Muscle of leg (tissue), 11 donors: ENCODE results near the gene VPS35L. TPM values are rescaled to one million over a fixed set of nuclear protein-coding genes. Genes with fewer than 3 reads are reported as not detected.

ENCODE experiments used
- DNase-seq: peaks from one replicate; pipeline ENCODE4 v3.0.0; 2013
- H3K27ac ChIP-seq: one replicate; pipeline ENCODE4 v1.5.1; 2013; ENCODE audit warnings: mild to moderate bottlenecking, low read length, control low read depth
- H3K27me3 ChIP-seq: one replicate; pipeline ENCODE4 v1.6.1; 2013; ENCODE audit warnings: low read length; ENCODE audit not compliant: control insufficient read depth, insufficient read depth
- H3K36me3 ChIP-seq: one replicate; pipeline ENCODE4 v1.6.1; 2013; ENCODE audit warnings: low read length; ENCODE audit not compliant: control insufficient read depth, insufficient read depth
- H3K4me1 ChIP-seq: one replicate; pipeline ENCODE4 v1.6.1; 2013; ENCODE audit warnings: low read length; ENCODE audit not compliant: control insufficient read depth, insufficient read depth
- H3K4me3 ChIP-seq: one replicate; pipeline ENCODE4 v1.5.1; 2013; ENCODE audit warnings: low read length, control low read depth
- H3K9me3 ChIP-seq: replicated peaks from 2 replicates; pipeline ENCODE4 v1.6.1; 2013; ENCODE audit warnings: low read depth, low read length; ENCODE audit not compliant: control insufficient read depth
- WGBS: methylation state at CpG from one replicate; pipeline ENCODE4 v1.1.5; 2013; ENCODE audit warnings: missing lambda C conversion rate; ENCODE audit not compliant: insufficient coverage; 5-methylcytosine and 5-hydroxymethylcytosine counted together
- polyA plus RNA-seq, 8 donors: library from polyadenylated mRNA; unstranded; fragments of 120-200 nt; gene quantifications; one replicate each; pipeline versions ENCODE4 v1.2.1 to v1.2.3, GENCODE V29; 2013; ENCODE audit warnings: inconsistent platforms in 1 of 8, low replicate concordance in 1 of 8; ENCODE audit not compliant: insufficient read length in 8 of 8, insufficient read depth in 1 of 8
- total RNA-seq: library from RNA; stranded (reverse); fragments of 120-200 nt; gene quantifications from one replicate; pipeline ENCODE4 v1.2.4, GENCODE V29; 2013

Gene VPS35L
- total and polyA plus RNA-seq, 9 donors = 23.6 to 39.8 (median 34.3) TPM

GRCh38 chr16:19560078-19560477, 4.6 kb downstream of the VPS35L start:
- no peaks in the 10 kb centered on the region for H3K27me3 ChIP-seq
- no peak overlapping the region for H3K4me3 ChIP-seq
- no peak overlapping the region for H3K27ac ChIP-seq
- 100% methylated on average over 1 of the region's 4 CpGs for WGBS
- H3K36me3 ChIP-seq = peaks cover 10% of the 10 kb centered on the region
- no peak for DNase-seq
- peaks cover 11% of the 10 kb centered on the region for H3K9me3 ChIP-seq
- H3K4me1 ChIP-seq = peaks cover 4% of the 10 kb centered on the region

- peaks cover 33% of the 10 kb centered on the region for H3K36me3 ChIP-seq
- H3K4me3 ChIP-seq = no peak overlapping the region
- WGBS = 92% methylated on average over 3 of the region's 4 CpGs
- H3K9me3 ChIP-seq = peaks cover 11% of the 10 kb centered on the region
- H3K27ac ChIP-seq = no peak overlapping the region
- no peaks in the 10 kb centered on the region for H3K4me1 ChIP-seq
- no peaks in the 10 kb centered on the region for H3K27me3 ChIP-seq
- no peak for DNase-seq
Measured at GRCh38 chr16:19563377-19563776, 7.9 kb downstream of the VPS35L start.

DNA sequence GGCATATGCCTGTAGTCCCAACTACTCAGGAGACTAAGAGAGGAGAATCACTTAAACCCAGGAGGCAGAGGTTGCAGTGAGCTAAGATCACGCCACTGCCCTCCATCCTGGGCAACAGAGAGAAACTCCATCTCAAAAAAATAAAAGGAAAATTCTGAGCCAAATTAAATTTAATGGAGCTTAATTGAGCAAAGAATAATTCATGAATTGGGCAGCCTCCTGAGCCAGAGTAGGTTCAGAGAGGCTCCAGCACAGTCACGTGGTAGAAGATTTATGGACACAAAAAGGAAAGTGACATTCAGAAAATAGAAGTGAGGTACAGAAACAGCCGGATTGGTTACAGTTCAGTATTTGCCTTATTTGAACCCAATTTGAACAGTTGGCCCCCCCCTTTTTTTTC, 10.9 kb downstream of the VPS35L start:
- no peak for DNase-seq
- H3K4me3 ChIP-seq = no peak overlapping the region
- H3K27me3 ChIP-seq = no peaks in the 10 kb centered on the region
- H3K9me3 ChIP-seq = peaks cover 11% of the 10 kb centered on the region
- no peaks in the 10 kb centered on the region for H3K4me1 ChIP-seq
- peaks cover 50% of the 10 kb centered on the region for H3K36me3 ChIP-seq
- WGBS = 83% methylated on average over 1 of the region's 3 CpGs
- H3K27ac ChIP-seq = no peak overlapping the region

DNA sequence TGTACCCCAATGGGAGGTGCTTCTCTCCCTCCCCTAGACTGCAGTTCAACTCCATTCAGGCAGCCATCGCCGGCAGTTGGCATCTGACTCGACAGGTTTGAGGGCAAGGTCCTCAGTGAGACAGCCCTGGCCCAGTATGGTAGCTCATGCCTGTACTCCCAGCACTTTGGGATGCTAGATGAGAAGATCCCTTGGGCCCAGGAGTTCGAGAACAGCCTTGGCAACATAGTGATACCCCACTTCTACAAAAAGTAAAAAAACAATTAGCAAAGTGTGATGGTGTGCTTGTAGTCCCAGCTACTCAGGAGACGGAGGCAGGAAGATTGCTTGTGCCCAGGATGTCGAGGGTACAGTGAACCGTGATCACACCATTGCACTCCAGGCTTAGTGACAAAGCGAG, 12.1 kb downstream of the VPS35L start:
- DNase-seq = no peak
- H3K4me3 ChIP-seq = no peak overlapping the region
- H3K36me3 ChIP-seq = peaks cover 60% of the 10 kb centered on the region
- H3K27me3 ChIP-seq = no peaks in the 10 kb centered on the region
- H3K9me3 ChIP-seq = peaks cover 11% of the 10 kb centered on the region
- H3K4me1 ChIP-seq = no peaks in the 10 kb centered on the region
- no peak overlapping the region for H3K27ac ChIP-seq
- WGBS = 100% methylated on average over 3 of the region's 8 CpGs

DNA sequence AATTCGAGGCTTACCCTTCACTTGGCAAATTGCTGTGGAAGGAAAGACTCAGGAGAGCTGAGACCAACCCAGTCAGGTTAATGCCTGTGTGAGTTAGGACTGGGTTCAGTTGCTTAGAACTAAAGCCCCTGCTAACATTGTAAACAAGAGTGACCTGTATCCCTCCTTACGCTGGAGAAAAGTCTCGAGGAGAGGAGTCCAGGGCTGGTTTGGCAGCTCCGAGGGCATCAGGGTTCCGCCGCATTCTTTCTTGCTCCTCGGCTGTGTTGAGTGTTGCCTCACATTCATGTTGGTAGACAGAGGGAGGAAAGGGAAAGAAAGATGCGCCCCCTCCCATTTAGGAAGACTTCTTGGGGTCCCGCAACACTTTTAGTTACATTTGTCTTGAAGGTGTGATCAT, 18.5 kb downstream of the VPS35L start:
- no peak for DNase-seq
- WGBS = 95% methylated on average over 8 of the region's 9 CpGs
- no peak overlapping the region for H3K4me3 ChIP-seq
- H3K4me1 ChIP-seq = peaks cover 7% of the 10 kb centered on the region
- H3K27me3 ChIP-seq = no peaks in the 10 kb centered on the region
- no peaks in the 10 kb centered on the region for H3K9me3 ChIP-seq
- peaks cover 67% of the 10 kb centered on the region for H3K36me3 ChIP-seq
- H3K27ac ChIP-seq = no peak overlapping the region

- H3K27ac ChIP-seq = no peak overlapping the region
Measured at GRCh38 chr16:19574615-19575014, 19.1 kb downstream of the VPS35L start.

DNA sequence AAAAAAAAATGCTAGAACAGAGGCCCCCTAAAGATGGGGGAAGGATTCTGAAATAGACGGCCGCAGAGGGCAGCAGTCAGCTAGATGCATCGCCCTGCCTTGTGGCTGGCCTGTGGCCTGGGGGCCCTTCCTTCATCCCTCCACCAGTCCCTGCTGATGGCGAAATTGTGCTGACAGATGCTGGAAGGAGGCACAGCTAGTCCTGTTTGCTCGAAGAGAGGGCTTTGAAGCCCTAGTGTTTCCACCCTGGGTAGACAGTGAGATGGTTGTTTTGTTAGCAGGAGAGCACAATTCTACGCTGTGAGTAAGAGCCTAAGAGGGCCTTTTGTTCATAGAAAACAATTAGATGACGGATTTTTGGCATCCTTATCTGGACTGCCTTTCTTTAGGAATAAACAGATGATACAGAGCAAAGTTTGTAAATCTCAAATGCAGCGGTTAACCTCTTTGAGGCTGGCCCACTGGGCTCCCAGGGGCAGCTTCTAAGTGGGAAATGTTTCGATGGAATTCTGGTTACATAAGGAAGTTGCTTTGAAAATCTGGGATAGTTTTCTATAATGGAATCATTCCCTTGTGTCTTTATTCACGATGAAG, 23.0 kb downstream of the VPS35L start:
- peak; percentile 95 for DNase-seq
- 37% methylated on average over 6 of the region's 10 CpGs for WGBS
- Histone ChIP-seq H3K36me3 (peaks cover 70% of the 10 kb centered on the region), H3K27me3 (no peaks in the 10 kb centered on the region), H3K4me1 (peaks cover 9% of the 10 kb centered on the region), H3K27ac (peak overlapping the region; percentile 93), H3K9me3 (peaks cover 9% of the 10 kb centered on the region), H3K4me3 (no peak overlapping the region)

More at GRCh38 chr16:19574615-19575014, 19.1 kb downstream of the VPS35L start:
- peaks cover 9% of the 10 kb centered on the region for H3K4me1 ChIP-seq
- H3K4me3 ChIP-seq = no peak overlapping the region
- no peaks in the 10 kb centered on the region for H3K27me3 ChIP-seq
- peaks cover 64% of the 10 kb centered on the region for H3K36me3 ChIP-seq
- no peaks in the 10 kb centered on the region for H3K9me3 ChIP-seq
- DNase-seq = no peak
- no CpG with 5 or more reads among the region's 2 CpGs for WGBS

- peaks cover 9% of the 10 kb centered on the region for H3K9me3 ChIP-seq
- H3K36me3 ChIP-seq = peaks cover 63% of the 10 kb centered on the region
- no peak overlapping the region for H3K4me3 ChIP-seq
- no peak overlapping the region for H3K27ac ChIP-seq
- no CpG with 5 or more reads among the region's 10 CpGs for WGBS
- peaks cover 9% of the 10 kb centered on the region for H3K4me1 ChIP-seq
- DNase-seq = no peak
- no peaks in the 10 kb centered on the region for H3K27me3 ChIP-seq
Measured at GRCh38 chr16:19582050-19582831, 26.7 kb downstream of the VPS35L start.

GRCh38 chr16:19583665-19584300, 28.3 kb downstream of the VPS35L start:
- DNase-seq = peak; percentile 55
- H3K27me3 ChIP-seq = no peaks in the 10 kb centered on the region
- no peak overlapping the region for H3K27ac ChIP-seq
- H3K36me3 ChIP-seq = peaks cover 52% of the 10 kb centered on the region
- peaks cover 9% of the 10 kb centered on the region for H3K9me3 ChIP-seq
- H3K4me1 ChIP-seq = peaks cover 4% of the 10 kb centered on the region
- no CpG with 5 or more reads among the region's 5 CpGs for WGBS
- H3K4me3 ChIP-seq = no peak overlapping the region

DNA sequence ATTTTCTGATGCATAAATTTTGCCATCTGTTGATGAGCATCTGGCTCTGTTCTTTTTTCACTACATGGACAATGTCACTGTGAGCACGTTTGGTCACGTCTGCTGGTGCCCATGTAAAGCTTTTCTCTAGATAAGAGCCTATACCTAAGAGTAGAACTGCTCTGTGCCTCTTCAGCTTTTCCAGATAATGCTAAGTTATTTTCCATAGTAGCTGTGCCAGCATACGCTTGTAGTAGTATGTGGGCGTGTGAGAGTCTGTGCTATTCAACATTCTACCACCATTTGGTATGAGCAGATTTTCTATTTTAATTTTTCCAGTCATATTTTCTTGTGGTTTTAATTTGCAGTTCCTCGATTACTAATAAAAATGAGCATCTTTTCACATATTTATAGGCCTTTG, 33.2 kb downstream of the VPS35L start:
- WGBS = 79% methylated on average over 2 of the region's 5 CpGs
- no peaks in the 10 kb centered on the region for H3K27me3 ChIP-seq
- no peaks in the 10 kb centered on the region for H3K9me3 ChIP-seq
- peaks cover 10% of the 10 kb centered on the region for H3K4me1 ChIP-seq
- peak overlapping the region; percentile 75 for H3K27ac ChIP-seq
- peaks cover 29% of the 10 kb centered on the region for H3K36me3 ChIP-seq
- H3K4me3 ChIP-seq = no peak overlapping the region
- DNase-seq = peak; percentile 81
